Activated CD8-positive, alpha-beta T cell treated with anti-CD3 and anti-CD28 coated beads for 36 hours (primary cell): Measurements from ENCODE around the gene ARFIP1. TPM values are rescaled to one million over a fixed set of nuclear protein-coding genes. Genes with fewer than 3 reads are reported as not detected.

Experiments used
- ATAC-seq: fragments of 200-7000 bp; cut with Tn5 transposase; one replicate; pipeline ENCODE4 v1.10.0; 2021; ENCODE audit warnings: mild to moderate bottlenecking, moderate library complexity
- CTCF ChIA-PET: fragments of 350-600 bp; sonication (Branson Sonifier 250); formaldehyde crosslinking; loops from one replicate; lab custom pipeline; 2021; ENCODE audit warnings: antibody characterized with exemption; lab: Charles Lee
- POLR2A ChIA-PET: fragments of 350-600 bp; sonication (Branson Sonifier 250); formaldehyde crosslinking; loops from one replicate; lab custom pipeline; 2021; ENCODE audit warnings: antibody characterized with exemption; lab: Charles Lee
- DNase-seq: peaks from one replicate; pipeline ENCODE4 v3.0.0-alpha.2; 2020
- H3K27ac Mint-ChIP-seq: one replicate; pipeline ENCODE4 v1.8.0; 2021; ENCODE audit warnings: mild to moderate bottlenecking, mixed read lengths
- H3K27me3 Mint-ChIP-seq: one replicate; pipeline ENCODE4 v1.8.0; 2021; ENCODE audit warnings: mixed read lengths
- H3K36me3 Mint-ChIP-seq: one replicate; pipeline ENCODE4 v1.8.0; 2021; ENCODE audit warnings: low read depth, mixed read lengths
- H3K4me1 Mint-ChIP-seq: one replicate; pipeline ENCODE4 v1.8.0; 2021; ENCODE audit warnings: low read depth, mixed read lengths
- H3K4me3 Mint-ChIP-seq: one replicate; pipeline ENCODE4 v1.8.0; 2021; ENCODE audit warnings: mild to moderate bottlenecking, moderate library complexity, mixed read lengths
- H3K9me3 Mint-ChIP-seq: one replicate; pipeline ENCODE4 v1.8.0; 2021; ENCODE audit warnings: mixed read lengths
- CTCF ChIP-seq: fragments of 200-600 bp; IDR thresholded peaks from one replicate; pipeline ENCODE4 v1.8.0; 2022; ENCODE audit warnings: antibody characterized with exemption, mild to moderate bottlenecking
- intact Hi-C: fragments of 100-400 bp; cut with micrococcal nuclease; formaldehyde crosslinking; loops from one replicate; pipeline ENCODE4 v1.10.0; 2022
- total RNA-seq, 2 experiments: library from RNA; stranded (reverse); gene quantifications; one replicate each; pipeline ENCODE4 v1.2.3, GENCODE V29; 2021

Gene ARFIP1
- total RNA-seq, 2 experiments from 2014 or later: 7.2 to 8.9 TPM

- H3K27me3 Mint-ChIP-seq: no peaks in the 10 kb centered on the region
- TF ChIP-seq CTCF: no peak
- peaks cover 22% of the 10 kb centered on the region for H3K4me1 Mint-ChIP-seq
- peaks cover 6% of the 10 kb centered on the region for H3K36me3 Mint-ChIP-seq
- DNase-seq: no peak
- H3K9me3 Mint-ChIP-seq: peaks cover 4% of the 10 kb centered on the region
- H3K4me3 Mint-ChIP-seq: no peak overlapping the region
- H3K27ac Mint-ChIP-seq: no peak overlapping the region
- ChIA-PET POLR2A (no interaction called here), CTCF (interaction anchor here (0.9 to 1.0 kb wide), 2 partner anchors 21 to 282 kb away, joined by 3 read pairs; no protein-coding TSS in a partner anchor)
- intact Hi-C loops: no loop called here
- no peak for ATAC-seq
Measured at GRCh38 chr4:152803541-152803940, 23.8 kb downstream of the ARFIP1 start.

- H3K9me3 Mint-ChIP-seq: peaks cover 4% of the 10 kb centered on the region
- ATAC-seq: no peak
- peaks cover 22% of the 10 kb centered on the region for H3K4me1 Mint-ChIP-seq
- ChIA-PET CTCF (interaction anchor here (0.8 kb wide), 1 partner anchor 281 kb away, joined by 3 read pairs; no protein-coding TSS in a partner anchor), POLR2A (no interaction called here)
- H3K4me3 Mint-ChIP-seq: no peak overlapping the region
- no peak for TF ChIP-seq CTCF
- H3K27ac Mint-ChIP-seq: no peak overlapping the region
- H3K36me3 Mint-ChIP-seq: peaks cover 6% of the 10 kb centered on the region
- H3K27me3 Mint-ChIP-seq: no peaks in the 10 kb centered on the region
- intact Hi-C loops: no loop called here
- DNase-seq: no peak
Measured at GRCh38 chr4:152805071-152805650, 25.4 kb downstream of the ARFIP1 start.

GRCh38 chr4:152805818-152806217 lies 26.1 kb downstream of the ARFIP1 start:
- Mint-ChIP-seq H3K4me1 (peaks cover 22% of the 10 kb centered on the region), H3K27me3 (no peaks in the 10 kb centered on the region), H3K9me3 (peaks cover 4% of the 10 kb centered on the region), H3K4me3 (no peak overlapping the region), H3K27ac (no peak overlapping the region), H3K36me3 (peaks cover 10% of the 10 kb centered on the region)
- intact Hi-C loops: no loop called here
- ChIA-PET CTCF (interaction anchor here (0.8 kb wide), 1 partner anchor 280 kb away, joined by 3 read pairs; no protein-coding TSS in a partner anchor), POLR2A (no interaction called here)
- ATAC-seq (no peak), DNase-seq (no peak)
- TF ChIP-seq CTCF: no peak

GRCh38 chr4:152806501-152807125 lies 26.9 kb downstream of the ARFIP1 start:
- intact Hi-C loops: no loop called here
- ATAC-seq: peak; percentile 12
- CTCF ChIA-PET: no interaction called here
- Mint-ChIP-seq H3K4me3 (no peak overlapping the region), H3K27me3 (no peaks in the 10 kb centered on the region), H3K4me1 (peaks cover 22% of the 10 kb centered on the region), H3K27ac (no peak overlapping the region), H3K9me3 (peaks cover 4% of the 10 kb centered on the region), H3K36me3 (peaks cover 16% of the 10 kb centered on the region)
- TF ChIP-seq CTCF: no peak
- POLR2A ChIA-PET: no interaction called here
- DNase-seq: no peak

GRCh38 chr4:152807294-152807829 lies 27.6 kb downstream of the ARFIP1 start:
- TF ChIP-seq CTCF: no peak
- intact Hi-C loops: no loop called here
- H3K9me3 Mint-ChIP-seq: peaks cover 4% of the 10 kb centered on the region

More at GRCh38 chr4:152807294-152807829, 27.6 kb downstream of the ARFIP1 start:
- ATAC-seq (peak; percentile 84), DNase-seq (no peak)
- ChIA-PET POLR2A (no interaction called here), CTCF (no interaction called here)
- Mint-ChIP-seq H3K27me3 (no peaks in the 10 kb centered on the region), H3K4me1 (peaks cover 22% of the 10 kb centered on the region), H3K4me3 (peak overlapping the region; percentile 28), H3K36me3 (peaks cover 21% of the 10 kb centered on the region), H3K27ac (peak overlapping the region; percentile 72)
